ENCODE measurements around the gene GRB2. TPM values are rescaled to one million over a fixed set of nuclear protein-coding genes. Genes with fewer than 3 reads are reported as not detected.

GRB2 gene
- 109 TPM for total RNA-seq

GRCh38 chr17:75405365-75406221 lies at the start of gene GRB2:
Gene GRB2, minus strand, starts transcription at chr17:75405678. Its CDS starts 12,050 bp downstream, at chr17:75393628.

GRCh38 chr17:75289115-75289831 lies 116.2 kb downstream of the GRB2 start, which contains the start of gene SLC25A19:
Gene SLC25A19, minus strand, starts transcription at chr17:75289433. Its CDS starts 2,669 bp downstream, at chr17:75286764.

GRCh38 chr17:75270966-75271232 lies 134.6 kb downstream of the GRB2 start, which contains the start of gene MIF4GD:
Gene MIF4GD, minus strand, starts transcription at chr17:75271231. Its CDS starts 1,036 bp downstream, at chr17:75270195.

Small RNA genes within 50 kb of the gene (small RNA-seq; reads per million reads assigned to genes)
- gene MIR3678 (not detected), gene RF00019 (not detected), gene RNU6-938P (not detected)

Other genes starting within 250 kb of the GRB2 start
- 146 TPM for gene SUMO2, start 222.7 kb downstream of the GRB2 start, total RNA-seq
- gene NUP85, start 200.0 kb downstream of the GRB2 start, total RNA-seq = 23.1 TPM
- 18.9 TPM for gene GGA3, start 144.1 kb downstream of the GRB2 start, total RNA-seq
- 46.6 TPM for gene MRPS7, start 143.8 kb downstream of the GRB2 start, total RNA-seq
- gene MIF4GD, start 134.4 kb downstream of the GRB2 start, total RNA-seq = 8.3 TPM
- gene SLC25A19, start 116.2 kb downstream of the GRB2 start, total RNA-seq = 8.8 TPM
- gene TMEM94, start 51.0 kb upstream of the GRB2 start, total RNA-seq = 31.4 TPM
- 9.0 TPM for gene CASKIN2, start 109.9 kb upstream of the GRB2 start, total RNA-seq
- 10.4 TPM for gene TSEN54, start 110.8 kb upstream of the GRB2 start, total RNA-seq
- gene LLGL2, start 120.0 kb upstream of the GRB2 start, total RNA-seq = 0.92 TPM
- 15.7 TPM for gene MYO15B, start 182.1 kb upstream of the GRB2 start, total RNA-seq
- gene SMIM5, start 227.8 kb upstream of the GRB2 start, total RNA-seq = 1.4 TPM